ENCODE measurements around the gene KLHL4.
"Not testable (repeated sequence)": the region's sequence is repeated elsewhere in the genome, so short reads cannot be mapped to it uniquely, and the experiment has no call there.

The KLHL4 gene, protein sequence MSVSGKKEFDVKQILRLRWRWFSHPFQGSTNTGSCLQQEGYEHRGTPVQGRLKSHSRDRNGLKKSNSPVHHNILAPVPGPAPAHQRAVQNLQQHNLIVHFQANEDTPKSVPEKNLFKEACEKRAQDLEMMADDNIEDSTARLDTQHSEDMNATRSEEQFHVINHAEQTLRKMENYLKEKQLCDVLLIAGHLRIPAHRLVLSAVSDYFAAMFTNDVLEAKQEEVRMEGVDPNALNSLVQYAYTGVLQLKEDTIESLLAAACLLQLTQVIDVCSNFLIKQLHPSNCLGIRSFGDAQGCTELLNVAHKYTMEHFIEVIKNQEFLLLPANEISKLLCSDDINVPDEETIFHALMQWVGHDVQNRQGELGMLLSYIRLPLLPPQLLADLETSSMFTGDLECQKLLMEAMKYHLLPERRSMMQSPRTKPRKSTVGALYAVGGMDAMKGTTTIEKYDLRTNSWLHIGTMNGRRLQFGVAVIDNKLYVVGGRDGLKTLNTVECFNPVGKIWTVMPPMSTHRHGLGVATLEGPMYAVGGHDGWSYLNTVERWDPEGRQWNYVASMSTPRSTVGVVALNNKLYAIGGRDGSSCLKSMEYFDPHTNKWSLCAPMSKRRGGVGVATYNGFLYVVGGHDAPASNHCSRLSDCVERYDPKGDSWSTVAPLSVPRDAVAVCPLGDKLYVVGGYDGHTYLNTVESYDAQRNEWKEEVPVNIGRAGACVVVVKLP

DNA sequence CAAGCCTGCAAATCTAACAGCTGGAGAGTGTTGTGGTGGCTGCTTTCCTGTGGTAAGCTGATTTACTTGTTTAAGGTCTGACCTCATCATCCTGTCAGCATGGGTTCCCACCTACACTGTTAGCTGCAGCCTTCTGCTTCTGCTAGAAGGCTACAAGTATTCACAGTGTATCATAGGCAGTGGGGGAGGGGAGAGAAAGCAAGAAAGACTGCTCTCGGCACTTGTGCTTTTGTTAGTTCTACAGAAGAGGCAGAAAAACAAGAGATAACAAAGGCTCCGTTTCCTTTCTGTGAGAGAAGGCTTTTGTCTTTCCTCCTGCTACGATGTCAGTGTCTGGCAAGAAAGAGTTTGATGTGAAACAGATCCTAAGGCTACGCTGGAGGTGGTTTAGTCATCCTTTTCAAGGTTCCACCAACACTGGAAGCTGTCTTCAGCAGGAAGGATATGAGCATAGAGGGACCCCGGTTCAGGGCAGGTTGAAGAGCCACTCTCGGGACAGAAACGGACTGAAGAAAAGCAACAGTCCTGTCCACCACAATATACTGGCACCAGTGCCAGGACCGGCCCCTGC lies at the start of gene KLHL4:
Gene KLHL4, plus strand, starts transcription at position 232 of the 571 bp plus-strand sequence. Its CDS starts 92 bp downstream, at position 324.
- DNase-seq = peak; percentile 49

DNA sequence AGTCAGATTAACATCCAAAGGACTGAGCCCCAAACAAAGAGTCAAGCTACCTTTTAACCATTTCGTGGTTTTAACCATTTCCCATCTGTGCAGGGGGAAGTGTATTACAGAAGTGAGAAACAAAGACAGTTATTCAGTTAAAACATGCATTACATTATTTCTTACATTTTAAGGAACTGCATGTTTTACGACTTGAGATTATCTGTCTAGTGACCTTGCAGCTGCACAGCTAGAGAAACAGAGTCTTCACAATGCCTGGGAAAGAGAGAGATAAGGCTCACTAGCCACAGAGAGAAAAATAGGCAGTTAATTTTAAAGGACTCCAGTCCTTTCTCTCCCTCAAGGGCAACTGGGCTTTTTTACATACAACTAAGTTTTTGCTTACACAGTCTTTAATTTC lies 48.7 kb upstream of the KLHL4 start:
- DNase-seq = no peak

DNA sequence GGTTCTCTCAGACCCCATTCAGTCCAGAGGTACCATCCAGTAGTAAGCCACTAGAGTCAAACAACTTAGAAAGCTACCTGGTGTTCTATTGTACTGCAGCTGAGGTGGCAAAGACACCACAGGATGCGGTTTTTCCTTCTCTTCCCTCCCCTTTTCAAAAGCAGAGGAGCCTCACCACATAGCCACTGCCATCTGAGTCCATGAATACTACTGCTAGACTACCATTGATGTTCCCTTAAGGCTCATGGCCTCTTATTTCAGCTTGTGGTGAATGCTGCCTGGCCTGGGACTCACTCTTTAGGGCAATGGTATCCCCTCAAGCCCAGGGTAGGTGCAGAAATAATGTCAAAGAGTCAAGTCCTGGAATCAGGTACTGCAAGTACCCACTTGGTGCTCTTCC lies 41.8 kb upstream of the KLHL4 start:
- no peak for DNase-seq

DNA sequence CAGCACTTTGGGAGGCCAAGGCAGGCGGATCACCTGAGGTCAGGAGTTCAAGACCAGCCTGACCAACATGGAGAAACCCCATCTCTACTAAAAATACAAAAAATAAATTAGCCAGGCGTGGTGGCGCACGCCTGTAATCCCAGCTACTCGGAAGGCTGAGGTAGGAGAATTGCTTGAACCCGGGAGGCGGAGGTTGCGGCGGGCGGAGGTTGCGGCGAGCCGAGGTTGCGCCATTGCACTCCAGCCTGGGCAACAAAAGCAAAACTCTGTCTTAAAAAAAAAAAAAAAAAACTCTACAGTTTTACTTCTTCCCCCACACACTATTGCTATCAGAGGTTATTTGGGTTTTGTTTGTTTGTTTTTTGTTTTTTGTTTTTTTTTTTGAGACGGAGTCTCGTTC lies 38.9 kb upstream of the KLHL4 start:
- DNase-seq = not testable (repeated sequence)

DNA sequence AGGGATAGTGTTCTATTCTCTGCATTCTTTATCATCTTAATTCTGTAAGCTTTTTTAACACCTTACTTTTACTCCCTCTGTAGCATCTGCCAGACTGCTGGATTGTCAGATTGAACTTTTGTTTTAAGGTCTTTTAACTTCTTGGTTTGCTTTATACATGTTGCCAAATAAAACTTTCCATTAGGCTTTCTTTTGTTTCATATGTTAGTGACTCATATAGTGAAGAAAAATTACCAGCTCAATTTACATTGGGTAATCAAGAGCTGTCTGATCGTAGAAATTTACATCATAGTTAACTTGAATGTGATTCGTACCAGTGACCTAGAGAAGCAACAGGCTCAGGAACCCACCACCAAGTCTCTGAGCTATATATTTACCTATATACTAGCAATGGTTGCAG lies 28.5 kb upstream of the KLHL4 start:
- DNase-seq = no peak

DNA sequence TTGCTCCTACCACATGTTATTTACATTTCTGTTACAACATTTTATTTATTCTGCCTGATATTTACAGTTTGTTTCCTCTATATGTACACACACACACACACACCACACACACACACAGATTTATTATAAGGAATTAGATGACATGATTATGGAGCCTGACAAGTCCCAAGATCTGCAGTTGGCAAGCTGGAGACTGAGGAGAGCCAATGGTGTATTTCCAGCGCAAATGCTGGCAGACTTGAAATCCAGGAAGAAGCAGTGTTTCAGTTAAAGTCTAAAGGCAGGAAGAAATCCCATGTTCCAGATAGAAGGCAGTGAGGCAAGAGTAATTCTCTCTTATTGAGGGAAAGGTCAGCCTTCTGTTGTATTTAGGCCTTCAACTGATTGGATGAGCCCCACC lies 1.8 kb upstream of the KLHL4 start:
- no peak for DNase-seq

DNA sequence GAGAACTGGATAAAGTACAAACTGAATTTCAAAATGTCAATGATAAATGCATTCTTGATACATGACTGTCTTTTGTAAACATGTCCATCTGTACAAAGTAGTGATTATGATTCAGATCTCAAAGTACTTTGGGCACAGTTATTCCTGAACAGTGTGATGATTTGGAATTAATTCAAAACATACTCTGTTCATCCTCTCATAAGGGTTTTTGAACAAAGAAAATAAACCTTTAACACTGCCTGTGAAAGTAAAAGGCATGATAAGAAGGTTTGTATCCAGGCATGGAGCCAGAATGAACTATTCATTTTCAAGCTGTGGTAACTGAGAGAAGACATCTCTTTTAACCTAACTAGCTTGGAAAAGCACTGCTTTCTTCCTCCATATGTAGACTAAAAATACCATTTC lies 883 bp upstream of the KLHL4 start:
- no peak for DNase-seq

DNA sequence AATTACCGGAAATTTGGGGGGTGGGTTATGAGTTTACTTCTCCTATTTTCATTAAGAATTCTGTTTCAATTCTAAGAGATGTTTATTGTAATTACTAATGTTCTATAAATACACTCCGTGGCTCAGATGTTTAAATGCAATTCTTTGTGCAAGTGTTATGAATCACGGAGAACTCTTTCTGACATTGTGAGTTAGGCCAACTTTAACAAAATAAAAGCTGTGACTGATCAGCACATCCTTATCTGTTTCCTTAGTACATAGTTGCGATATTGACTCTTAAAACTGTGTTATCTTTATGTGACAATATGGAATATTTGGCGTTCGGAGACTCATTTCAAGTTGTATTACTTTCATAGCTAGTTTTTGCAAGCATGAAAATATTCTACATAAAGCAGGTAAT lies 902 bp downstream of the KLHL4 start:
- DNase-seq = no peak

DNA sequence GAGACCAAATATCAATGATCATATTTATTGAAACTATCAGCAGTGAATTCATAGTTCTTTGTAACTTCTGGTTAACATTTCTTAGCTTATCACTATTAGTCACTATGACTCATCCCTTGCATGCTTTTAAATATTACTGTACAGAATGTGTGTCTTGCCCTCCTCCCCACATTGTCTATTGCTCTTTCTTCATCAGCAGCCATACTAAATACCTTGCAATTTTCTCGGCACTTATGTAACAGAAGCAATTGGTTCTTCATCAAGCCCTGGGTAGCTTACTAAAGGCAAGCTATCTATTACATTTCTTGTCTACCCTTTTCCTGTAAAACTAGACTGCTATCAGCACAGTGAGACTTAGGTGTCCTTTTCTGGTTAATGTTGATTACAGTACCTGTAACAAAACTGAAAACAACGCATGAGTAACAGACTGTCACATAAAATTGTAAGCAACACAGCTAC lies 8.2 kb downstream of the KLHL4 start:
- DNase-seq = no peak

DNA sequence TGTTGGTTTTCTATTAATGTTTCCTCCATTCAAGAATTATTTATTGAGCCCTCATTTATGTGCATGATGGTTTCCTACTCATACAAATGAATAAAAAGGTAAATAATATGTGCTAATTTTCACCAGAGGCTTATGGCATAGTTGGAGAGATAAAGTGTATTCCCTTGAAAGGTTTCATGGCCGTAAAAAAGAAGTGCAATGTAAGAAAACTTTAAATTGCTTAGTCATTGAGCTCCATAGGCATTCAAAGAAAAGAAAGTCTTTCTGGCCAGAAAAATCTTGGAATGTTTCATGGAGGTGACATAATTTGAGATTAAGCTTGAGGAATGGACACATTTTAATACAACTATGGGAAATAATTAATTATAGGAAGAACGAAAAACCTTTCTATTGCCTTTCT lies 8.7 kb downstream of the KLHL4 start:
- no peak for DNase-seq

DNA sequence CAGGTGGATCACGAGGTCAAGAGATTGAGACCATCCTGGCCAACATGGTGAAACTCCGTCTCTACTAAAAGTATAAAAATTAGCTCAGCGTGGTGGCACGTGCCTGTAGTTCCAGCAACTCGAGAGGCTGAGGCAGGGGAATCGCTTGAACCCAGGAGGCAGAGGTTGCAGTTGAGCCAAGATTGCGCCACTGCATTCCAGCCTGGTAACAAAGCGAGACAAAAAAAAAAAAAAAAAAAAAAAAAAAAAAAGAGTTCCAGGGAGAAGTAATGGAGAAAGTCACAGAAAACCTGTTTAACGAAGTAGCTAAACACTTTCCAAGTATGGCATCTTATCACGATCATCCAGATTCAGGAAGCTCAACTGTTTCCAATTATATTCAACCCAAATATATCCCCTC lies 10.9 kb downstream of the KLHL4 start:
- no peak for DNase-seq

DNA sequence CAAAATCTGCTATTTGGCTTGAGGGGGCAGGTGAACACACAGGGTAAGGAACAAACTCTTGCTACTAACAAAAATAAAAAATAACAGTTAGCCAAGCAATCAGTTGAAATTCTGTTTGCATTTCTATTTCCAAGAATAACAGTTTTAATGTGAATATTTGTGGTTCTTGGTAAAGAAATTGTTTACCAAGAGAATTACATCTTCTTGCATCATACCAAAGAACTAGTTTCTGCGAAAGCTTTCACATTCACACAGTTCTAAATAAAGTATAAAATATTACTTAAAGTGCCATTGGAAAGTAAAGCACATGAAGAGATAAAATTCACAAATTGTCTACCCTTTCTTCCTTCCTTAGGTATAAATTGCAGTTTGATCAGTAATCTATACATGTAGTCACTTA lies 54.4 kb downstream of the KLHL4 start:
- DNase-seq = no peak

DNA sequence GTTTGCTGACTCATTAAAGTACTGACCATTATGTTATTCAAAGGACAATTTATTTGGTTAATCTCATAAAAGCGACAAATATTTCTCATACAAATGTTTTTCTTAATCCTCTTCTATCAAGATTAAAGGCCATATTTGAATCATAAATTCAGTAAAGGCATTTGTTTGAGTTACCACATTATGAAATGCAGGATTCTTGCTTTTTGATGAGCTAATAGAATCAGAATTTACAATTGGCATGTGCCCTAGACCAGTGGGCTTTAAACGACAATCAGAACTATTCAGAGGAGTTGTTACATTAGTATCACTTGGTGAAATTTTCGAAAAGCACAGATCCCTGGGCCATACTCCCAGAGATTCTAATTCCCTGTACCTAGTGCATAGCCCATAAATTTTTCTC lies 55.3 kb downstream of the KLHL4 start:
- no peak for DNase-seq

DNA sequence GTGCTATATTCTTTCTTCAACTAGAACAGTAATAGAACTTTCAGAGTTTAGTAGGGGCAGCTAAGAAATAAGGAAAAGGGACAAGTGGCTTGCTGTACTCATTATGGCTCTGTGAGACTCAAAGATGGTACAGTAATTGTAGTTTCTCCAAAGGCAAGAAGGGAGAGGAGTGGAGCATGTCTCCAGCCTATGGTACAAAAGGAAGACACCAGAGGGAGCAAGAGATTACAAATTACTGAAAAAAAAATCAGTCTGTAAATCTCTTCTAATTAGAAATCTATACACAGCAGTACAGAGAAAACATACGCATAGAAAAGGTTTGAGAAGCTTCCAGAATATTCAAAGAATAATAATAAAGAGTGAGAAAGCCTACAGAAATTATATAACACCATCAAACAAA lies 61.4 kb downstream of the KLHL4 start:
- peak; percentile 4 for DNase-seq

DNA sequence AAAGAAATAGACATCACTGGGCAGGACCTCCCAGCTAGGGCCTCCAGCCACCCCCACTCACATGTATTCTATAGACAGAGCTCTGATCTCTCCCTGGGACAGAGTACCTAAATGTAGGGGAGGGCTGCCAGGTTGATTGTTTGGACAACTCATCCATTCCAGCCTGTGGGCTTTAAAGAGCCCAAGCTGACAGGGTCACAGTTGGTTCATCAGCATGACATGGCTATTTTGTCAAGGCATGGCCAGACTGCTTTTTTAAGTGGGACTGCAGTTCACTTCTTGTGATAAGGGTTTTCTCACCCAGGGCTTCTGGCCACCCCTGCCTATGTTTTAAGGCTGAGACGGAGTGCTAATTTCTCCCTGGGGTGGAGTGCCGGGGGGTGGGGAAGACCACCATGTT lies 63.3 kb downstream of the KLHL4 start:
- DNase-seq = no peak

DNA sequence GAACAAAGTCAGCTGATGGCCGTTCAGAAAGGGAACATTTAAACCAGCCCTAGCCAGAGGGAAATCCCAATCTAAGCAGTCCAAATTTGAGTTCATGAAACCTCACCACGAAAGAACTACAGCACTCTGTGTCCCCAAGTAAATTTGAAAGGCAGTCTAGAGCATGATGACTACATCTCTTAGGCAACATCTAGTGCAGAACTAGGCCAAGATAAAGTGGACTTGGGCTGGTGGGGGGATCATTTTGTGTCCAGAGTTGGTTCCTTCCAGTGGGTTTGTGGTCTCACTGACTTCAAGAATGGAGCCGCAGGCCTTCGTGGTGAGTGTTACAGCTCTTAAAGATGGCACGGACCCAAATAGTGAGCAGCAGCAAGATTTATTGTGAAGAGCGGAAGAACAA lies 64.9 kb downstream of the KLHL4 start:
- DNase-seq = no peak

DNA sequence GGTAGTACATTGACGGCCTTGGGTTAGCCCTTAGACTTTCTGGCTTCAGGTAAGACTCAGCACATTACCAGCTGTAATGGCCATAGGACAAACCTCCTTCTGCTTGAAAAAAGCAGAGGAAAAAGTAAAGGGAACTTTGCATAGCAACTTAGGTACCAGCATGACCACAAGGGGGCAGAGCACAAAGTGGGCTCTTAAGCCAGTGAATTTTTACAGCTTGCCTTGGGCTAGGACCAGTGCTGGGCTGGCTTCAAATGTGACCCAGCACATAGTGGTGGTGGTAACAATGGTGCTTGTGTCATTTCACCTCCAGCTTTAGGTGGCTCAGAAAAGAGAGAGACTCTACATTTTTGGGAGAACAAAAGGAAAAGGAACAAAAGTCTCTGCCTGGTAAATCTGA lies 66.1 kb downstream of the KLHL4 start:
- no peak for DNase-seq

DNA sequence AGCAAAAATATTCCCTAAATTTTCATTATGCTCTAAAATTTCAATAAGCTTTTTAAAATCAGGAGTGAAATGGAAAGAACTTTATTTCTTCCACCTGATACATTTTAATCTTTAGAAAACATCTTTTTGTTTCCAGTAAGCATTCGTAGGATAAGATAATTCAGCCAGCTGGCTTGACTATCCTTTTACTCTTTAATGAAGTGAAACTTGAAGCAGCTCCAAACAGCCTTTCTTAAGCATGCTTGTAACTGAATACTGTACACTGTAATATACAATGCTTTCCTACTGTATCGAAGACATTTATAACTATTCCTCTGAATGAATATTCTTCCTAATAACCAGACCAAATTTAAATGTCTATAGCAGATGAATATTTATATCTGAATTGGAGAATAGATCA lies 98.8 kb downstream of the KLHL4 start:
- no peak for DNase-seq

DNA sequence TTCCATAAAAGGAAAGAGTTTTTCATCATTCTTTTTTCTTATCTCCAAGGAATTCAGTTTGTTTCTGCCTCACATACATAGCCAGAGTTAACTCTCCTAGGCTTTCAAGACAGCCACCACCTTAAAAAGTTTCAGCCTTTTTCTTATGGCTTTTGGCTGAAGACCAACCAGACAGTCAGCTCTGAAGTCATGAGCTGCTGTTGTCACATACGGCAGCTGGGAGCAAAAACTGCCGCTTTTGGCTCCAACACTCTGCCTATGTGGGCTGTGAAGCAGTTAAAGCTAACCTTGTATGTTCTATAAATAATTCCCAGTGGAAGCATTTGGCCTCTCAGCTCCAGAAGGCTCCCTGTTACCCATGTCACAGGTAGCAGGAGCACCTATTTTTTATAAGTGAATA lies 104.1 kb downstream of the KLHL4 start:
- no peak for DNase-seq

DNA sequence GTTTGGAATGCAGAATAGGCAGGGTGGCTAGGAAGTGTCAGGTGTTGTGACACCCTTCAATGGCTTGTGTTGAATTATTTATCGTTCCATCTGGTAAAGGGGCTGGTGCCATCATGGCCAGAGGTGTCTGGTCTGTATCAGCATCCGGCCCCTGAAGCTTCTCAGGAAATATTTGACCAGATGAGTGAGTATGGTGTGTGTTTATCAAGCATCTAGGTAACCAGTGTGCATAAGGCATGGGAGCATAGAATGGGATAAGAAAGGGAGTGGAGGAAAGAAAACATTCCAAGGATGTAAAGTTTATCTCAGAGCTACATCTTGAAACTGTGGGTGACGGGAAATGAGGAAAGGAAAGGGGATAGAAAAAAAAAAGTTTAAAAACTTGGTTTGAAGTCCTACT lies 109.4 kb downstream of the KLHL4 start:
- DNase-seq = no peak

DNA sequence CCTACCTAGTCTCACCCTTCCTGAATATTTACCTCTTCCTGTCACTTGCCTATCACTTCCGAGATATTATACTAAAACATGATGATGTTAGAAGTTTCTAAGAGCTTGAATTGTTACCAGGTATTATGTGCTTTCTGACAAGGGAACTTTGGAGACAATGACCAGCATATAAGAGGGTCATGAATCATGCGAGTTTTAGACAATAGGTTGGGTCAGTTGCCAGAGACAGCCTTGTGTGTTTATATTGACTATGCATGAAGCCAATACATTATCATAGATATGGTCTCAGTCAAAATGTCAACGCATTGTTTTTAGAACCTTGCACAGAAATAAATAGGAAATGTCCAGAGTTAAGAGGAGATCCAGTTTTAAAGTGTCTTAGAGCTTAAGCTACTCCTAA lies 116.8 kb downstream of the KLHL4 start:
- DNase-seq = peak; percentile 5

DNA sequence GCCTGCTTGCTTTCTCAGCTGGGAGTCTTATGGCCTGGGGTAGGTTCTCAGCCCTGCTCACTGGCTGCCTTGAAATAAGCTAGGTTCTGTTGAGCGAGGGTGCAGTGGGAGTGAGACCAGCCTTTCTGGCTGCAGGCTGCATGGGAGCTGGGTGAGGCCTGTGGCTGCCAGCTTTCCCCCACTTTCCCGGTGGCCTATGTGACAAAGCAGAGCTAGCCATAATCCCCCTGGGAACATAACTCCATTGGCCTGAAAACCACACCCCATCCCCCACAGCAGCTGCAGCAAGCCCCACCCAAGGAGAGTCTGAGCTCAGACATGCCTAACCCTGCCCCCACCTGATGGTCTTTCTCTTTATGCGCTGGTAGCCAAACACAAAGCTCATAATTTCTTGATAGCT lies 118.9 kb downstream of the KLHL4 start:
- peak; percentile 53 for DNase-seq

DNA sequence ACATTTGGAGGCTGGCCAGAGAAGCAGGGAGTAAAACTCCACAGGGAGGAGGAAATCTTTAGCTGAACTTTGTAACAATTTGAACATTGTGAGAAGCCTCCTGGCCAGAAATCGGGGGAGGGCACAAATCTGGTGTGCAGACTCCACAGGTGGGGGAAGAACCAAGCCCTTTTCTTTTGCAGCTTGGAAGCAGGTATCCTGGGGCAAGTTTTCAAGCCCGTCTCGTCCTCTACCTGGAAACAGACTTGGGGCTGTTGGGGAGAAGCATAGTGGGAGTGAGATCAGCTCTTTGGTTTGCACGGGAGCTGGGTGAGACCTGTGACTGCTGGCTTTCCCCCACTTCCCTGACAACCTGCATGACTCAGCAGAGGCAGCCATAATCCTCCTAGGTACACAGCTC lies 123.8 kb downstream of the KLHL4 start:
- not testable (repeated sequence) for DNase-seq

DNA sequence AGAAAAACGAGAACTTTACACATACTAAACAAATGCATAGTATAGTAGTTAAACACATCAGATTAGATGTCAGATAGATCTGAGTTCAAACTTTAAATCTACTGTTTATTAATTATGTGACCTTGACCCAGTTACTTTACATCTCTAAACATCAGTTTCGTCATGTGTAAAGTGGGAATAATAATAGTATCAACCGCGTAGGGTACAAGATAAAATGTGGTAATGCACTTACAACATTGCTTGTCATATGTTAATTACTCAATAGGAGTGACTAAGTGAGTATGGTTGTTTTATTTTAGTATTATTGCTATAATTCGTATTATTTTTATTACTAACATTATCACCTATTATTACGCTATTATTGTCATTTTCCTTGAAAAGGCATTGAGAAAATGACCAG lies 144.2 kb downstream of the KLHL4 start:
- no peak for DNase-seq

Measured in NCI-H748 treated with DMSO at 0.1 percent for 48 hours (cell line).